Posterior cingulate gyrus (tissue), 11 donors: Measurements from ENCODE around the gene PREP.

ENCODE experiments used
- DNase-seq, 10 donors: peaks; one replicate each; pipeline versions ENCODE4 v3.0.0 to v3.0.0-alpha.2; 2020 to 2021; ENCODE audit warnings: mixed read lengths in 3 of 10
- intact Hi-C: fragments of 100-400 bp; cut with DNase I; formaldehyde crosslinking; loops from one replicate; pipeline ENCODE4 v1.15.1; 2023

The PREP gene

DNA sequence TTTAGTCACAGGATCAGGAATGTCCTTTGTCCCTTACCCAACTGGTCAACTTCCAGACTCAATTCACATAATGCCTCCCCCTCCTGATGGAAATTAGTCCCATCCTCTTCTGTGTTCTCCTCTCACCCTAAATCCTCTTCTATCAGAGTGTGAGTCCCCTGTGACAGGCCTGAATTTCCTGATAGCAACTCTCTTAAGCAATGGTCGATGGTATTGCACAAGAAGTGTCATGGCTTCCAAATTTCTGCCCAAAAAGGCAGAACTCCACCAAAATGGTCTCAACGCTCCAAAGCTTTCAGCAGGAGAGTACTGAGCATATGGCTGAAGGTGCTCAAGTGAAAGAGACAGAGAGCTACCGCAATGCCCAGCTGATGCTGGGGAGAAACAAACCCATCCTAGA, 2.4 kb downstream of the PREP start:
- intact Hi-C loops: loop anchor here (5.0 kb wide), 2 partner anchors 38 to 223 kb away; no protein-coding TSS in a partner anchor
- no peak for DNase-seq

DNA sequence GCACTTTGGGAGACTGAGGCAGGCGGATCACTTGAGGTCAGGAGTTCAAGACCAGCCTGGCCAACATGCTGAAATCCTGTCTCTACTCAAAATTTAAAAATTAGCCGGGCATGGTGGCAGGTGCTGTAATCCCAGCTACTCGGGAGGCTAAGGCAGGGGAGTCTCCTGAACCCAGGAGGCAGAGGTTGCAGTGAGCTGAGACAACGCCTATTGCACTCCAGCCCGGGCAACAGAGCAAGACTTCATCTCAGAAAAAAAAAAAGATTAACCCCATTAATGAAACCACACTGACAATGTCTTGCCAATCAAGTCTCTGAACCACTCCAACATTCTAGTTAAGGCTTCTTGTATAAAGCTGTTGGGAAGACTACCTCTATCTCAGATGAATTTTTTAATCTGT, 4.0 kb downstream of the PREP start:
- DNase-seq: no peak
- intact Hi-C loops: no loop called here

DNA sequence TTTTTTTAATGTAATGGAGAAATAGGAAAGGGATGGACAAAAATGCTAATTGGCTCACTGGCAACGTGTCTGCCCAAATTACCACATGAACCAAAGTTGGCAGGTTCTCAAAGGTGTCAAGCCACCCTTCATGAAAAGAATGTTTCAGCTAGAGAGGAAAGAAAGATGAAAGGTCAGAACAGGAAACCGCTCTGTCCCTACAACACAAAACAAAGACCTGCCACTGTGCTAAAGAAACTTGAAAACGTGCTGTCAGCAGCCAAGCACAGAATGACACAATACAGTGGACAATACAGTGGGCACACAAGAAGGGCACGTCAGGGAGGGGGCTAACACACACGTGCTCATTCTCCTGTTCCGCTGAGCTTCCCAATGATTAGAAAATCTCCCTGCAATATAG, 4.9 kb downstream of the PREP start:
- intact Hi-C loops: no loop called here
- DNase-seq: no peak

DNA sequence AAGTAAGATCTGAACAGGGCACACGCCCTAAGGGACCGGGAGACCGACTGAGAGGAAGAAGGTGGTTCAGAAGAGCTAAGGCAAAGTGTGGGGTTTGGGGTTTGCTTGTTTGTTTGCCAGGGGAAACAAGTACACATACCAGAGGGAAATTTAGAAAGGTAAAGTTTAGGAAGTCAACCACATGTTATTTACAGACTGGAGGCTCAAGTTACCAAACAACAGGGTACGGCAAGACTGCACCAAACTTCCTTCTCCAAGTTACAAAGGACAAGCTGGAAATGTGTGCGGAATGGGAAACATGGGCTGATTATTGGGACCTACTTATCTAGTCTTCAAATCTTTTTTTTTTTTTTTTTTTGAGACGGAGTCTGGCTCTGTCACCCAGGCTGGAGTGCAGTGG, 11.2 kb downstream of the PREP start:
- no peak for DNase-seq
- intact Hi-C loops: no loop called here

DNA sequence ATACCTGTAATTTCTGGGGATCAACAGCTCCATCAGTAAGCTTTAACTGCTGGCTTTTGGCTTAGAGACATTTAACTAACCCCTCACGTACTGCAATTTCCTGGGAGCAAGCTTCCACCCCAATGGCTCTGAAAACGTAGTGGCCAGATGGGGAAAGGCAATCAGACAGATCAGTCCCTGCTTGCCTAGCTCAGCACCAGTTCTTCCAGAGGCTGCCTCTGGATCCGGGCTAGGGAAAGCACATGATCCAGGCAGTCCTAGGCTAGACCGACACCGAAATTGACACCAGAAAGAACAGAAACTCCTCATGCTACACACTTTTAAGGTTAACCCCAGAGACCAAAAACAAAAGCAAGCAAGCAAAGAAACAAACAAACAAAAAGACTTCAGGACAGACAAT, 13.3 kb downstream of the PREP start:
- intact Hi-C loops: no loop called here

DNA sequence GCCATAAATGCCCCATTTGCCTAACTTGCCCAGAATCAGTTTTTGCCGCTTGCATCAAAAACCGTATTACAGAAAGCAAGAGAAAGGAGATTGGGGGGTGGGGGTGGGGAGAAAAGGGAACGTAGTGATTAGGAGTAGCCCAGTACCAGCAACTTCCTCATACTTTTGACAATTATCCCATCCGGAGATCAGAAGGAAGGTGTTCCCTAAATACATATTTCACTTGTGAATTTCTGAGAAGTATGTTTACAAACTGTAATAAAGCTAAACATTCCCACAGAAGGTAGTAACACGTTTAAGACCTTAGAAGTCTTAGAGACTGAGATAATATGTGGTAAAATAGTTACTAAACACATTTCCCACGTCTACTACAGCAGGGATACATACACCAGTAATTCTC, 14.5 kb downstream of the PREP start:
- no peak for DNase-seq
- intact Hi-C loops: no loop called here

More for the DNA sequence above, 13.3 kb downstream of the PREP start:
- DNase-seq: peak in 4 of 10 donors; percentile 24 to 81 (median 44)

DNA sequence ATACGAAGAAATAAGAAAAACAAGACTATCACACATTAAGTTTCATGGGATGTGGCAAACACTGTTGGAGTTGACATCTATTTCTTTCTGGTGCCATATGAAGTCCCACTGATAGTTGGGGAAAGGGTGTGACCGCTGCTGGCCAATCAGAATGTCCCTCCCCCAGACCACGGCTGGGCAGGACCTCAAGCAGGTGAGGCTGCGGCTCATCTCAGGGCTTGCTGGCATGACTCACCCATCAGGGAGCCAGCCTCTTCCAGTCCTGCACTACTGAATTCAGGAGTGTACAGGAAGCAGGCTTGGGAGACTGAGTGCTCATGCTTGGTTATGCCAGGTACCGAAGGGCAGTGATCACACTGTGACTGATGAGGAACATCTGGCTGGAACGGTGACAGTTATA, 18.9 kb downstream of the PREP start:
- intact Hi-C loops: no loop called here
- DNase-seq: no peak

DNA sequence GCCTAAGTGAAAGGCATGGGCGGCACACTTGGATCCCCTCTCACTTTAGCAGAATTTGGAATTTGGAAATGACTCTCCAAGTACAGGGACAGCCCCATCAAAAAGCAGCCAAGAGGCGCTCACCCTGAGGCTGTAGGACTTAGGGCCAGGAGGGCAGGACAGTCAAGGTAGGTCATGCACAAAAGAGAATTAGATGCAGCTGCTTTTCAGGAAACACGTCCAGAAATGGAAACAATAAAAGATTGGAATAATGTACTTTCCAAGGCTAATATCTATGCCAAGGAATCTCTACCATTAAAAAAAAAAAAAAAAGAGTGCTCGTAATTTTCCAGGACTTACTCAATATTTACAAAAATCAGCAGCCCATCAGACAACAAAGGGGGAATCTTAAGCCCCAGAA, 19.9 kb downstream of the PREP start:
- DNase-seq: no peak
- intact Hi-C loops: no loop called here

DNA sequence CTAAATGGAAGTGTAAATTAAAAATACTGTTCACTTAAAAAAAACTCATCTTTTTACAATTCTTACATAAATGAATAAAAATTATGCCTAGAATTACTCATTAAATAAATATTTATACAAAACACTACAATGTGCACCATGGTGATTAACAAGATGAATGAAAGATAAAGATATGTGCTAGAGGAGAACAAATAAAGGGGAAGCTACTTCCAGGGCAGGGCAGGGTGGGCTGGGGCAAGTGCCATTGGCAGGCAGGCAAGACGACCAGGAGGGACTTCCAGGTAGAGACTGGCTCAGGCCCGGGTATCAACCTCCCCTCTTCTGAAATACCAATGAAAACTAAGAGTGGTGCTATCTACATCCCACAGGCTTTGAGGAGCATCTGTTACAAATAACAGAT, 20.4 kb downstream of the PREP start:
- intact Hi-C loops: no loop called here
- DNase-seq: no peak

DNA sequence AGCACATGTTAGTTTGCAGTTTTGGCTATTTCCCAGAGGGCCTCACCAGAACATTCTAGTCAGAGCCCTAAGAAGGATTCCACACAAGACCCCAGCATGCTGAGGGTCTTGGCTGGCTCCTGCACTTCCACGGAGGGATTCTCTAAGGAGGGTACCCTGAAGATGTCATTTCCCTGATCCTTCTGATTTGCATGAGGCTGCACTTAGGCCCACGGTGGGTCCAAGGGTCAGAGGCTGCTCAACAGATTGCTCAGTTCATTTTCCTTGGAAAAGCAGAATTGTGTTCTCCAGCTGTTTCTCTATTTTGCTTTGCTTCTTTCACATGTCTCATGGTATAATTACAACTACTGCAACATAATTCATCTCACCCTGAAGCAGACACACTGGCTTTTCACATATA, 22.2 kb downstream of the PREP start:
- intact Hi-C loops: no loop called here
- no peak for DNase-seq

DNA sequence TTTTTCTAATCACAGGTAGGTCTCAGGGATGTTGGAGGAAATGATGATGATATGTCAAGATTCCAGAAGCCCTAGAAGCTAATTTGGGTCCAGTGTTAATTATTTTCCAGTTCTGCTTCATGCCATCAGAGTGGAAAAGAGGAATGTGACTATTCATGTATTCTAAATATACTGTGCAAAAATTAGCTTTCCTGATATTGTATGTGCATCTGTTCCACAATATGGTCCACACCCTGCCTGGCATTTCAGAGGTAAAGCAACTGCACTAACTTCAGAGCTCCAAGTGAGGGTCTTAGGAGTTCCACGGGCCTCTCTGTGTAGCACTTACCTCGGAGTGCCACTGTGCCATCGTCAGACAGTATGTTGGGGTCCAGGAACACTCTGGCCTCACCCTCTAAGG, 27.1 kb downstream of the PREP start:
- DNase-seq: no peak
- intact Hi-C loops: no loop called here

DNA sequence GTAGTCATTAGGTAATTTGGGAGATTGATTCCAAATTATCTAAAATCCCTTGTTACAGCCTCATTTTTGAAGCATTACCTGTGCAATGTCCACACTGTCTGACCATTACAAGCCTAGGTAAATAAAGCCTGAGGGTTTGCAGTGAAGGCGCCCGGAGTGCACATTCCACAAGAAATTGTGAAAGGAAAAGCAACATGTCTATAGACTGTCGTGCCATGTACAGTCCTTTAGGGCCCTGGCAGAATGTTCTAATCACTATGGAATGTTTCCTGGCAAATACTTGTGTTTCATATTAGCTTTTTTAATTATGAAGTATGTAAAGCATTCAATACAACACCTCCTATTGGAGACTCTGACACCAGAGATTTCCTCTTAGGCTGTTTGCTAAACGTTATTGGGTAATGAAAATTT, 28.9 kb downstream of the PREP start:
- intact Hi-C loops: no loop called here
- no peak for DNase-seq

DNA sequence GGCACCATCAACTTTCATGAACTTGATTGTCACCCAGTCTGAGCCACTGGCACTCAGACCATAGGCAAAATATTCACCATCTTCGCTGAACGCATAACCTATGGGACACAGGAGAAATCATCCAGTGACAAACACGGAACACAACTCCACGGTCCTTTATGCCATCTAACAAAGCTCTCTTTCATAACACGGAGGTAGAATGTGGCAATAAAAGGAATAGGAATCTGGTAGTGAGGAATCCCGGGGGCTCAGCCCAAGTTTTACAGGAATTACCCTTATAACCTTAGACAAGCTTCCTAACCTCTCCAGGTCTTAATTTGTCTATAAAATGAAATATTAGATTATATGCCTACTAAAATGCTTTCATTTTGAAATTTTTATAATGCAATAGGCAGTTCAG, 29.4 kb downstream of the PREP start:
- intact Hi-C loops: no loop called here
- no peak for DNase-seq

DNA sequence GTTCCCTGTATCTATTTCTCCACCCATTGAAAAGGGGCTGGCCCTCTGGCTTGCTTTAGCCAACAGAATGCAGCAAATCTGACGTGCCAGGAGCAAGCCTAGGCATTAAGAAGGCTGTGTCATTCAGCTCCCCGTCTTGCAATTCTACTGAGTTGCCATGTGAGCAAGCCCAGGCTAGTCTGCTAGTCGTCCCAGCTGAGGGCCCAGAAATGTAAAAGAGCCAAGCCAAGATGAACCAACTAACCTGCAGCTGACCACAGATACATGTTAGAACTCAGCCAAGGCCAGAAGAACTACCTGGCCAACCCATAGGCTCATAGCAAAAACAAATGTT, 30.1 kb downstream of the PREP start:
- intact Hi-C loops: no loop called here
- DNase-seq: no peak

DNA sequence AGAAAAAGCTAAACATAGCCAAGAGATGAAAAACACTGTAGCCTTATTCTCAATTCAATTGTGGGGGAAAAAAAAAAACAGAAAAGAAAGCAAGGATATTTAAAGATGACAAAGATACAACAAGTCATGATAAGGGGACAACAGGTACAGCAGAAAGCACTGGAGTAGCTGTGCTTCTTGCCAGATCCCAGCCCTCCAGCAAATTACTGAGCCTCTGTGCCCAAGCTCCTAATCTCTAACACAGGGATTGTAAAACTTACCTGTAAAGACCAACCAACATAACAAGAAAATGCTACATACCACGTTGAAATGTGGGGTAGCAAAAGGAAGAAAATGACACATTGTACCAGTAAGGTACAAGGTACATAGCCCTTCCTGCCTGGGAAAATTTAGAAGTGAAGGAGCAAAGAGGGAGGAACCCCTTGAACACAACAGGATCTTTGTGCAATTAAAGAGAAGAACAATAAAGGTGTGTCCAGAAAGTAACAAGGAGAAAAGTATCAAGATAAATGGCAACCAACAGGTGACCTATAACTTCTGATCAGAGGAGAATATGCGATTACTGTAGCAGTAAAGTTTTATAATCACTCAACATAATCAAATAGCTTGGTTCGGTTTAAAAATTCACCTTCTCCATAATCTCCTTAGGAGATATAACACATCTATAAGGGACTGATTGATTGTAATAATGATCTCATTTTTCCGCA, 30.6 kb downstream of the PREP start:
- intact Hi-C loops: no loop called here
- DNase-seq: no peak

DNA sequence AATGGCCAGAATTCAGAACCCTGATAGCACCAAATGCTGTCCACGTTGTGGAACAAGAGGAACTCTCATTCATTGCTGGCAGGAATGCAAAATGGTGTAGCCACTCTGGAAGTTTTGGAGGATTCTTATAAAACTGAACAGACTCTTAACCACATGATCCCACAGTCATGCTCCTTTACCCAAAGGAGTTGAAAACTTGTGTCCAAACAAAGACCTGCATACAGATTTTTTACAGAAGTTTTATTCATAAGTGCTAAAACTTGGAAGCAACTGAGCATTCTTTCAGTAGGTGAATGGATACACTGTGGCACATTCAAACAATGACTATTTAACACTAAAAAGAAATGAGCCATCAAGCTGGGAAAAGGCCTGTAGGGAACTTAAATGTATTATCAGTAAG, 32.5 kb downstream of the PREP start:
- DNase-seq: no peak
- intact Hi-C loops: no loop called here

DNA sequence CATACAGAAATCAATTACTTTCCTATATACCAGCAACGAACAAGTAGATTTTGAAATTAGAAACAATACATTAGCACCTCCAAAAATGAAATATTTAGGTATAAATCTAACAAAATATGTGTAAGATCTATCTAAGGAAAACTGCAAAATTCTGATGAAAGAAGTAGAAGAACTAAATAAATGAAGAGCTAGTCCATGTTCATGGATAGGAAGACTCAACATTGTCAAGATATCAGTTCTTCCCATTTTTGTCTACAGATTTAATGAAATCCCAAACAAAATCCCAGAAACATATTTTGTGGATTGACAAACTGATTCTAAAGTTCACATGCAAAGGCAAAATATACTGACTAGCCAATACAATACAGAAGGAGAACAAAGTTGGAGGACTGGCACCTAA, 33.7 kb downstream of the PREP start:
- DNase-seq: no peak
- intact Hi-C loops: no loop called here

DNA sequence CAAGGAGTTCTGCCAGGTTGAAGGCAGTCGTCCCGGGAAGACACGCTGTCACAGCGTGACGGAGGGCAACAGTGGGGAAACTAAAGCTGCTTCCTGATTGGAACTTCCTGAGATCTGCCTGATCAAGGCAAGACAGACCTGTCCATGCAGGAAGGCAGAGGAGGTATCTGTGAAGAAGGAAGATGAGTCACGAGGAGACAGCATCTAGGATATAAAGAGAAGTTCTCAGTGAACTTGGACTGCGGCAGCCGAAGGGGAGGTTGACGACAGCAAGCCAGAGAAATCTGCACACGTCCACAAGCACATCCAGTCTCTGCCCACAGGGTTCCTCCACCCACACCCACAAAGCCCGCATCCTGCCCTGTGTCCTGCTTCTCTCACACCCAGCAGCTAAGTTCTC, 38.6 kb downstream of the PREP start:
- DNase-seq: peak in 8 of 10 donors; percentile 36 to 91 (median 56)
- intact Hi-C loops: loop anchor here (5.0 kb wide), 2 partner anchors 38 to 277 kb away; partner anchors contain the start of gene PREP

DNA sequence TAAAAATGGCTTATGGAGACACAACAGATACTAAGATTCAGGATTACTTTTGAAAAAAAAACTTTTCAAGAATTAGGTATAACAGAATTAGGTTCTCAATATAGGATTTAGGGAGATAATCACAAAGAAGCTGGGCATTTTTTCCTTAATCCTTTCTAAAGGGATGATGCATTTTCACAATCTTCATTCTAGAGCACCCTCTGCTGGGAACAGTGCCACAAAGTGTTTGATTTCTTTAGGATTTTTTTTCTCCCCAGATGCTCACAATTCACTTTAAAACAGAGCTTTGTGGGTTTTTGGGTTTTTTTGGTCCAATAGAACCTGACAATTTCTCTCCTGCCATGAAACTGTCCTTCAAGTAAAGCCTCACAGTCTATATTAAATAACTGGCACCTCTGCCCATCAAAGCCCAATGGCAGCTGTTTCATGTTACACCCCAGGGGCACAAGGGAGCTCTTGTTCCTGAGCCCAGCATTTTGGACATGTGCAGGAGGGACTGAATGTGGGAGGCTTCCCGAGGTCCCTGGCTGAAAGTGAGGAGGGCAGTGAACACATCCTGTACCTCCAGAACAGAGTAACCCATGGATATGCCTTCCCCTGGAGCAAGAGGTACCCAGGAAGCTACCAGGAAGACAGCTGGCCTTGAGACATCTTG, 39.7 kb downstream of the PREP start:
- DNase-seq: peak in 1 of 10 donors; percentile 74
- intact Hi-C loops: loop anchor here (5.0 kb wide), 2 partner anchors 39 to 276 kb away; partner anchors contain the start of gene PREP

DNA sequence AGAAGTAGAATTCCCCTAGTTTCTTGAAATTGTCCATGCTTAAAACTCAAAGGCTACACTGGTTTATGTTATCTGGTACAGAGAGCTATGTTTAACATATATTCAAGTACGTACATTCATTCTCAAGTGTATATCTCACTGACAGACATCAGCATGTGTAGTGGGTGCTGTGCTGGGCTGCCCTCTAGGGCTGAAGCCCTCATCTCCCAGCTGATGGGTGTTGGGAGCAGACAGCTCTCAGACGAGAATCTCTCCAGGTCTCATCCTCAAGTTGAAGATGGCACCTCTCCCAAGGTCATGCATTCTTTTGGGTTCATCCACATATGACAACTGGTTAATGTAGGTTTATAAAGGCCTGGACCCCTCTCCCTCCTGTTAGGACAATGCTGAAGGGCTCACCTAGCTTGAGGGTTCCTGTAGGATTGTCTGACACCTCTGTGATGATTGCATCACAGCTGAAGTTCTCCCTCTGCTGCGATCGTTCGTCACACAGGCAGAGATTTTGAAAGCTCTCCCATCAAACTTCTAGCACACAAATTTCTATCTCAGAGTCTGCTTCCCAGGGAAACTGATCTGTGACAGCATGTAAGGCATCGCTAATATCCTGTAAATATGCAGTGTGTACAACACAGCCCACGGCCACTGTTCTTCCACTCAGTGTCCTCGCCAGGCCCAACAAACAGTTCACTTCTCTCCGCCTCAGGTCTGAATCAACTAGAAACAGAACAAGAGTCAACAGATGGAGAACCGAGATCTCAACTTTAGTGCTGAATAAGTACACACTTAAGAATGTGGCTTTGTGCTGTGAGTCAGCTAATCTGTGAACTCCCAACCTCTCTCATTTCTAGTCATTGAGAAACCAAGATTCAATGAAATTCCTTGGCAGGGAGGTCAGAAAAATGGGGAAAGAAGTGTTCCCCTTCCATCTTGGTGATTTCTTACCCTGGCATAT, 43.2 kb downstream of the PREP start:
- DNase-seq: no peak
- intact Hi-C loops: loop anchor here (5.0 kb wide), 2 partner anchors 43 to 272 kb away; partner anchors contain the start of gene PREP

DNA sequence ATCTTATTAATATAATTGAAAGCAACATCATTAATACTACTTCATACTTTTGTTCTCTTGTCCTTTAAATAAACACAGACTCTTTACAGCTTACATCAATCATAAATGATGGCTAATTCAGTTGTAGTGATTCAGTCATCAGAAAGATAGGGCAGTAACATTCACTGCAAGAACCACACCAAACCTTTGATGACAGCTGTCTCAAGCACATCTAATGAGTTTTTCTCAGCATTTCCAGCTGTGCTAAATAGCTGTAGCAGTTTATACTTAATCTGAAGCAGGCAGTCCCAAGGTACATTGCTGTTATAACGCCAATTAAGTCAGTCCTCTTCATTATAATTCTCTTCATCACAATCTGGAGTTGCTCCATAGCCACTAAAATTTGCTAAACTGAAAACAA, 45.7 kb downstream of the PREP start:
- intact Hi-C loops: no loop called here
- DNase-seq: no peak
